GM23338 (cell line): ENCODE measurements around the gene SLC2A6. TPM values are rescaled to one million over a fixed set of nuclear protein-coding genes. Genes with fewer than 3 reads are reported as not detected.

Source experiments
- ATAC-seq: fragments of 200-7000 bp; cut with Tn5 transposase; 3 replicates; pipeline ENCODE4 v1.9.1; 2020
- DNase-seq: peaks from one replicate; pipeline ENCODE4 v3.0.0-alpha.2; 2015; ENCODE audit warnings: low spot score
- H2AFZ ChIP-seq: fragments of 200-600 bp; sonication (generic); 2 replicates; pipeline ENCODE4 v1.8.0; 2016; ENCODE audit warnings: antibody characterized with exemption, mild to moderate bottlenecking, moderate library complexity
- H3F3A ChIP-seq: fragments of 200-600 bp; sonication (generic); replicated peaks from 2 replicates; pipeline ENCODE4 v1.8.0; 2017; ENCODE audit warnings: antibody characterized with exemption, mixed run types, low read depth
- H3K27ac ChIP-seq: fragments of 200-600 bp; sonication (generic); 2 replicates; pipeline ENCODE4 v1.6.1; 2016; ENCODE audit warnings: low read depth
- H3K27me3 ChIP-seq: fragments of 200-600 bp; sonication (generic); 2 replicates; pipeline ENCODE4 v1.8.0; 2016; ENCODE audit warnings: mild to moderate bottlenecking, mixed run types, moderate library complexity; ENCODE audit not compliant: insufficient read depth
- H3K36me3 ChIP-seq: fragments of 200-600 bp; sonication (generic); 2 replicates; pipeline ENCODE4 v1.8.0; 2016; ENCODE audit warnings: mild to moderate bottlenecking; ENCODE audit not compliant: insufficient read depth
- H3K4me1 ChIP-seq: fragments of 200-600 bp; sonication (generic); 2 replicates; pipeline ENCODE4 v1.8.0; 2016; ENCODE audit warnings: mild to moderate bottlenecking, moderate library complexity; ENCODE audit not compliant: insufficient read depth
- H3K4me2 ChIP-seq: fragments of 200-600 bp; sonication (generic); 2 replicates; pipeline ENCODE4 v1.7.1; 2017; ENCODE audit warnings: mixed run types
- H3K4me3 ChIP-seq: fragments of 200-600 bp; sonication (generic); 2 replicates; pipeline ENCODE4 v1.6.1; 2016; ENCODE audit warnings: mixed run types
- H3K79me2 ChIP-seq: fragments of 200-600 bp; sonication (generic); replicated peaks from 2 replicates; pipeline ENCODE4 v1.8.0; 2017; ENCODE audit warnings: mild to moderate bottlenecking; ENCODE audit not compliant: insufficient read depth
- H3K9me2 ChIP-seq: fragments of 200-600 bp; sonication (generic); 2 replicates; pipeline ENCODE4 v1.8.0; 2017; ENCODE audit not compliant: insufficient read depth
- H4K20me1 ChIP-seq: fragments of 200-600 bp; sonication (generic); replicated peaks from 2 replicates; pipeline ENCODE4 v1.8.0; 2017; ENCODE audit warnings: mild to moderate bottlenecking; ENCODE audit not compliant: insufficient read depth
- H3K27ac Mint-ChIP-seq: 2 replicates; pipeline ENCODE4 v1.8.0; 2020; ENCODE audit warnings: inconsistent platforms, mild to moderate bottlenecking, moderate library complexity, mixed read lengths
- H3K27me3 Mint-ChIP-seq: 3 replicates; pipeline ENCODE4 v1.8.0; 2022; ENCODE audit warnings: low read depth, mild to moderate bottlenecking, moderate library complexity, mixed read lengths, inconsistent platforms; ENCODE audit not compliant: insufficient read depth, poor library complexity
- H3K36me3 Mint-ChIP-seq: 3 replicates; pipeline ENCODE4 v1.8.0; 2021; ENCODE audit warnings: low read depth, mild to moderate bottlenecking, inconsistent platforms, moderate library complexity, mixed read lengths
- H3K4me1 Mint-ChIP-seq: 3 replicates; pipeline ENCODE4 v1.8.0; 2020; ENCODE audit warnings: mild to moderate bottlenecking, inconsistent platforms, mixed read lengths
- H3K4me3 Mint-ChIP-seq: 3 replicates; pipeline ENCODE4 v1.8.0; 2021; ENCODE audit warnings: moderate library complexity, mild to moderate bottlenecking, inconsistent platforms, mixed read lengths
- H3K9me3 Mint-ChIP-seq: 3 replicates; pipeline ENCODE4 v1.8.0; 2020; ENCODE audit warnings: moderate library complexity, mild to moderate bottlenecking, inconsistent platforms, mixed read lengths
- CREB1 ChIP-seq: fragments of 250-450 bp; sonication (Bioruptor Pico); IDR thresholded peaks from 2 replicates; pipeline ENCODE4 v1.5.0; 2020; ENCODE audit warnings: low read depth, mild to moderate bottlenecking, moderate library complexity
- EZH2 ChIP-seq: fragments of 200-600 bp; sonication (generic); IDR thresholded peaks from one replicate; pipeline ENCODE4 v1.8.0; 2017; ENCODE audit warnings: antibody characterized with exemption, mild to moderate bottlenecking, low read depth; ENCODE audit not compliant: unreplicated experiment
- POLR2AphosphoS5 ChIP-seq: IDR thresholded peaks from 2 replicates; pipeline ENCODE4 v1.6.1; 2016; ENCODE audit warnings: antibody characterized with exemption, low read depth
- ZNF114 ChIP-seq: fragments of 250-450 bp; sonication (Bioruptor Pico); IDR thresholded peaks from 2 replicates; pipeline ENCODE4 v1.5.0; 2020; ENCODE audit warnings: mild to moderate bottlenecking, moderate library complexity
- ZNF331 ChIP-seq: fragments of 250-450 bp; sonication (Bioruptor Pico); IDR thresholded peaks from 2 replicates; pipeline ENCODE4 v1.5.0; 2020; ENCODE audit warnings: low read depth, mild to moderate bottlenecking, moderate library complexity
- polyA plus RNA-seq: library from polyadenylated mRNA; unstranded; fragments of >200 nt; fragmentation: Nextera tagmentation; extraction: Ambion mirVana; gene quantifications from 2 replicates; pipeline ENCODE4 v1.2.1, GENCODE V29; 2016
- total RNA-seq: library from RNA; depleted of rRNA; stranded (reverse); fragments of >200 nt; shearing (Covaris generic); gene quantifications from 2 replicates; pipeline ENCODE4 v1.2.3, GENCODE V29; 2014
- TF ChIP-seq, protein P1 (sequence below): IDR thresholded peaks from 2 replicates; pipeline ENCODE4 v1.6.1; 2016; ENCODE audit warnings: antibody characterized with exemption

The SLC2A6 gene
- total and polyA plus RNA-seq, 2 experiments from 2014 or later: 17.5 to 39.3 TPM

DNA sequence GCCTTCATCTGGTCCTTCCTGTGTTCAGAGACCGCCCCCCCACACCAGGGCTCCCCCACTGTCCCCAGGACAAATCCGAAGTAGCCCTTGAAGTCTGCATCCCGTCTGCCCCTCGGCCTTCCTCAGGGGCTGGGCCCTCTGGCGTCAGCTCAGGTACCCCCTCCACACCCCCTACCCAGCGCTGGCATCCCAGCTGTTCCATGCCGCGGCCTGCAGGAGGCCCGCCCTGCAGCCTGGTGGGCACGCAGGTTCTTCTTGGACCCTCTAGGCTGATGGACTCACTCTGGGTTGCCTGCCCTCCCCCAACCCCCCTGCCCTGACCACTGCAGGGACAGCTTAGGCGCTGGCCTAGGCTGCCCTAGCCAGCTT is 6.6 kb downstream of the SLC2A6 start:
- peaks cover 3% of the 10 kb centered on the region; the same call in 1 of the 2 replicates for H3K36me3 ChIP-seq
- H3K9me2 ChIP-seq: no peaks in the 10 kb centered on the region
- peaks cover 4% of the 10 kb centered on the region for H3F3A ChIP-seq
- no peak for ATAC-seq
- no peak for DNase-seq
- Mint-ChIP-seq H3K27me3 (peaks cover 7% of the 10 kb centered on the region), H3K4me3 (no peak overlapping the region), H3K27ac (no peak overlapping the region; the same call in 1 of the 2 replicates), H3K9me3 (no peaks in the 10 kb centered on the region), H3K36me3 (peaks cover 9% of the 10 kb centered on the region; the same call in 2 of the 3 replicates), H3K4me1 (no peaks in the 10 kb centered on the region)
- H3K27me3 ChIP-seq: no peaks in the 10 kb centered on the region
- no peak overlapping the region for H3K27ac ChIP-seq
- TF ChIP-seq, protein P1, sequence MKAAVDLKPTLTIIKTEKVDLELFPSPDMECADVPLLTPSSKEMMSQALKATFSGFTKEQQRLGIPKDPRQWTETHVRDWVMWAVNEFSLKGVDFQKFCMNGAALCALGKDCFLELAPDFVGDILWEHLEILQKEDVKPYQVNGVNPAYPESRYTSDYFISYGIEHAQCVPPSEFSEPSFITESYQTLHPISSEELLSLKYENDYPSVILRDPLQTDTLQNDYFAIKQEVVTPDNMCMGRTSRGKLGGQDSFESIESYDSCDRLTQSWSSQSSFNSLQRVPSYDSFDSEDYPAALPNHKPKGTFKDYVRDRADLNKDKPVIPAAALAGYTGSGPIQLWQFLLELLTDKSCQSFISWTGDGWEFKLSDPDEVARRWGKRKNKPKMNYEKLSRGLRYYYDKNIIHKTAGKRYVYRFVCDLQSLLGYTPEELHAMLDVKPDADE: no peak
- TF ChIP-seq ZNF331 (CRISPR knock-in tag) (no peak), ZNF114 (CRISPR knock-in tag) (no peak)
- no peak overlapping the region for H2AFZ ChIP-seq
- H3K79me2 ChIP-seq: peaks cover 2% of the 10 kb centered on the region
- H4K20me1 ChIP-seq: peaks cover 8% of the 10 kb centered on the region; the same call in 1 of the 2 replicates
- H3K4me3 ChIP-seq: no peak overlapping the region
- no peak overlapping the region for H3K4me2 ChIP-seq
- no peaks in the 10 kb centered on the region for H3K4me1 ChIP-seq

DNA sequence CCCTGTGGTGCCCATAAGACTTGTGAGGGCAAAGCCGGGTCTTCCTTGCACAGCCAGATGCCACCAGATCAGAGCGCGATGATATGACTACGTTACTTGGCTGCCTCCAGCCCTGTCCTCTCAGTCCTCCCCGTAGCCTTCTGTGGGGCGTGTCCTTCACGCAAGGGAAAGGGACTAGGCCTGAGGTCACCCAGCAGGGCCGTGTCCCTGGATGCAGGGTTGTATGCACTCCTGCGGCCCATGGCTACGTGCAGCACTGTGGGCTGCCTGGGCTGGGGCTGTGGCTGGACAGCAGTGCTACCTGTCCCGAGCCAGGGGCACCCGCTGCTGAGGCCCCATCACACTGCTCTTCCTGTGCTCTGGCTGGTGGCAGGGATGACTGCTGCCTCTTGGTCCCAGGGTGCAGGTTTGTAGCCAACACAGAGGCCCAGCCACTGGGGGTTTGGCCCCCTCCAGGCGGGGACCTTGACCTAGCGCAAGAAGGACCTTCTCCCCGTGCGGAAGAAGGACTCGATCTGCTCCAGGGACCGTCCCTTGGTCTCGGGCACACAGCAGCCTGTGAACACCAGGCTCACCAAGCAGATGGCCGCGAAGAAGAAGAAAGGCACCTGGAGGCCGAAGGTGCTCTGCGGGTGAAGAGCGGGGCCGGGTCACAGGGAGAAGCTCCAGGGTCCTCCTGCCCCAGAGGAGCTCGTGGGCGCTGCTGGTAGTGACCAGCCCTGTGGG is 7.2 kb downstream of the SLC2A6 start:
- TF ChIP-seq POLR2AphosphoS5 (0 out of 2 replicates have a peak, but pooled peaks have one; percentile 14), CREB1 (CRISPR knock-in tag) (no peak)
- Histone ChIP-seq H3K27ac (no peak overlapping the region), H3K79me2 (no peaks in the 10 kb centered on the region), H2AFZ (no peak overlapping the region), H3K4me3 (no peak overlapping the region), H4K20me1 (peaks cover 9% of the 10 kb centered on the region; the same call in 1 of the 2 replicates), H3F3A (peaks cover 6% of the 10 kb centered on the region), H3K27me3 (no peaks in the 10 kb centered on the region), H3K4me1 (no peaks in the 10 kb centered on the region), H3K9me2 (no peaks in the 10 kb centered on the region), H3K36me3 (peaks cover 3% of the 10 kb centered on the region; the same call in 1 of the 2 replicates), H3K4me2 (no peak overlapping the region)
- H3K9me3 Mint-ChIP-seq: no peaks in the 10 kb centered on the region
- DNase-seq (no peak), ATAC-seq (no peak)
- H3K4me3 Mint-ChIP-seq: no peak overlapping the region
- H3K36me3 Mint-ChIP-seq: peaks cover 9% of the 10 kb centered on the region; the same call in 2 of the 3 replicates
- no peaks in the 10 kb centered on the region for H3K4me1 Mint-ChIP-seq
- peaks cover 7% of the 10 kb centered on the region for H3K27me3 Mint-ChIP-seq
- peak overlapping the region; percentile 52; the same call in 1 of the 2 replicates for H3K27ac Mint-ChIP-seq

DNA sequence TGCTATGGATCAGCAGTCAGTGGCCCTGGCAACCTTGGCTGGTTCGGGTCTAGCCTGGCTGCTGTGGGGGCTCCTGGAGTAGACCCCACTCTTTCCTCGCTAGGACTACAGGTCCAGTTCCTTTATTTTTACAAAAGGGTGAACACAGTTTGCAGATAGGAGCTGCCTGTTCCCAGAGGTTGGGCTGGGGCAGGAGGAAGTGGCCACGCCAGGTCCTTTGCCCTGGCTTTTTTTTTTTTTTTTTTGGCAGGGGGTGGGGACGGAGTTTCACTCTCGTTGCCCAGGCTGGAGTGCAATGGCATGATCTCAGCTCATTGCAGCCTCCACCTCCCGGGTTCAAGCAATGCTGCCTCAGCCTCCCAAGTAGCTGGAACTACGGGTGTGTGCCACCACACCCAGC is 7.9 kb downstream of the SLC2A6 start:
- H3K4me3 ChIP-seq: no peak overlapping the region
- no peaks in the 10 kb centered on the region for H3K79me2 ChIP-seq
- H3K4me1 ChIP-seq: no peaks in the 10 kb centered on the region
- peak overlapping the region; percentile 50; the same call in 1 of the 2 replicates for H3K27ac ChIP-seq
- peaks cover 9% of the 10 kb centered on the region; the same call in 2 of the 3 replicates for H3K36me3 Mint-ChIP-seq
- H3K4me1 Mint-ChIP-seq: no peaks in the 10 kb centered on the region
- no peak overlapping the region for H2AFZ ChIP-seq
- ATAC-seq (no peak), DNase-seq (no peak)
- H3F3A ChIP-seq: peaks cover 6% of the 10 kb centered on the region
- H3K4me3 Mint-ChIP-seq: no peak overlapping the region
- peaks cover 11% of the 10 kb centered on the region; the same call in 1 of the 2 replicates for H4K20me1 ChIP-seq
- H3K36me3 ChIP-seq: peaks cover 3% of the 10 kb centered on the region; the same call in 1 of the 2 replicates
- no peaks in the 10 kb centered on the region for H3K9me2 ChIP-seq
- H3K4me2 ChIP-seq: no peak overlapping the region
- H3K27me3 Mint-ChIP-seq: peaks cover 7% of the 10 kb centered on the region
- H3K27ac Mint-ChIP-seq: no peak overlapping the region
- TF ChIP-seq POLR2AphosphoS5: 0 out of 2 replicates have a peak, but pooled peaks have one; percentile 8
- TF ChIP-seq EZH2: no peak
- no peaks in the 10 kb centered on the region for H3K9me3 Mint-ChIP-seq
- H3K27me3 ChIP-seq: no peaks in the 10 kb centered on the region
